Keratinocyte (primary cell): Measurements from ENCODE around the gene VWA5A. TPM values are rescaled to one million over a fixed set of nuclear protein-coding genes. Genes with fewer than 3 reads are reported as not detected.

Experiments
- DNase-seq: peaks from one replicate; pipeline ENCODE4 v3.0.0-alpha.2; 2011; ENCODE audit warnings: low read depth, missing footprints, low spot score
- FAIRE-seq: peaks from 2 replicates; lab custom pipeline; 2011; peaks lifted over from hg19 to GRCh38; lab: Jason Lieb, UNC
- H2AFZ ChIP-seq: 2 replicates; pipeline ENCODE4 v1.6.0; 2012; ENCODE audit warnings: low read length, control low read depth, inconsistent platforms; ENCODE audit not compliant: control insufficient read depth
- H3K27ac ChIP-seq: 2 replicates; pipeline ENCODE4 v1.5.1; 2011; ENCODE audit warnings: low read length; ENCODE audit not compliant: control insufficient read depth, insufficient read depth
- H3K27me3 ChIP-seq: 3 replicates; pipeline ENCODE4 v1.6.0; 2011; ENCODE audit warnings: low read length; ENCODE audit not compliant: control insufficient read depth, insufficient read depth; ENCODE audit errors: extremely low read depth
- H3K36me3 ChIP-seq, 2 experiments: 2 replicates in 1 of 2; 3 replicates in 1 of 2; pipeline ENCODE4 v1.5.1; 2011; ENCODE audit warnings: low read length in 2 of 2, mild to moderate bottlenecking in 1 of 2; ENCODE audit not compliant: control insufficient read depth in 2 of 2, insufficient read depth in 2 of 2; ENCODE audit errors: extremely low read depth in 1 of 2
- H3K4me1 ChIP-seq: 3 replicates; pipeline ENCODE4 v1.5.1; 2011; ENCODE audit warnings: low read length; ENCODE audit not compliant: control insufficient read depth, insufficient read depth; ENCODE audit errors: extremely low read depth
- H3K4me2 ChIP-seq: 3 replicates; pipeline ENCODE4 v1.6.0; 2011; ENCODE audit warnings: low read depth, low read length; ENCODE audit not compliant: control insufficient read depth, insufficient read depth; ENCODE audit errors: extremely low read depth
- H3K4me3 ChIP-seq, 3 experiments: fragments of 200-600 bp in 1 of 3; sonication (generic) in 1 of 3; 2 replicates in 2 of 3; 3 replicates in 1 of 3; pipeline ENCODE4 v1.5.1; 2011 to 2016; ENCODE audit warnings: low read length in 3 of 3, mild to moderate bottlenecking in 3 of 3, control low read depth in 2 of 3, inconsistent platforms in 1 of 3, low read depth in 1 of 3, mixed read lengths in 1 of 3, mixed run types in 1 of 3, moderate library complexity in 1 of 3; ENCODE audit not compliant: control insufficient read depth in 2 of 3, insufficient read depth in 2 of 3; ENCODE audit errors: extremely low read depth in 1 of 3
- H3K79me2 ChIP-seq: 2 replicates; pipeline ENCODE4 v1.6.0; 2012; ENCODE audit warnings: low read length; ENCODE audit not compliant: control insufficient read depth, insufficient read depth
- H3K9ac ChIP-seq: 3 replicates; pipeline ENCODE4 v1.6.0; 2011; ENCODE audit warnings: low read length; ENCODE audit not compliant: control insufficient read depth, insufficient read depth; ENCODE audit errors: extremely low read depth
- H3K9me1 ChIP-seq: 3 replicates; pipeline ENCODE4 v1.6.0; 2011; ENCODE audit warnings: low read length; ENCODE audit not compliant: control insufficient read depth, insufficient read depth; ENCODE audit errors: extremely low read depth
- H3K9me3 ChIP-seq: 2 replicates; pipeline ENCODE4 v1.5.1; 2012; ENCODE audit warnings: low read depth, low read length; ENCODE audit not compliant: control insufficient read depth
- H4K20me1 ChIP-seq: 3 replicates; pipeline ENCODE4 v1.6.0; 2011; ENCODE audit warnings: low read length; ENCODE audit not compliant: control insufficient read depth, insufficient read depth; ENCODE audit errors: extremely low read depth
- EZH2 ChIP-seq: IDR thresholded peaks from one replicate; pipeline ENCODE4 v1.6.1; 2012; ENCODE audit warnings: inconsistent platforms, mild to moderate bottlenecking, low read length, moderate library complexity
- dilution Hi-C: fragments of 300-500 bp; cut with MboI; formaldehyde crosslinking; loops from one replicate; pipeline ENCODE4 v1.7.0; 2020; ENCODE audit warnings: low sequenced_read_pairs; ENCODE audit not compliant: extremely low pct_ligation_motif_present
- polyA plus RNA-seq, 5 experiments: library from polyadenylated mRNA; depleted of rRNA in 3 of 5; stranded (reverse) in 3 of 5; stranded (forward) in 1 of 5; unstranded in 1 of 5; fragments of >200 nt; gene quantifications; 1 replicate in 1 of 5; 2 replicates in 3 of 5; 3 replicates in 1 of 5; pipeline versions ENCODE4 v1.2.1 to v1.2.3, GENCODE V29; 2011 to 2012; ENCODE audit warnings: missing spikeins in 2 of 5, low read depth in 1 of 5, low replicate concordance in 1 of 5
- TF ChIP-seq, protein P1 (sequence below), 3 experiments: IDR thresholded peaks in 1 of 3; conservative IDR thresholded peaks in 1 of 3; optimal IDR thresholded peaks in 1 of 3; 2 replicates in 2 of 3; 3 replicates in 1 of 3; pipeline versions ENCODE3 to v1.5.1; 2011; ENCODE audit warnings: low read length in 3 of 3, mild to moderate bottlenecking in 3 of 3, moderate library complexity in 2 of 3, control low read depth in 1 of 3, inconsistent platforms in 1 of 3; ENCODE audit not compliant: insufficient read depth in 2 of 3; ENCODE audit errors: extremely low read depth in 1 of 3

VWA5A gene
- polyA plus RNA-seq, 1 donor (not counting 4 experiments of a cell fraction or from before 2014, with no cell fraction given): 36.4 TPM

DNA sequence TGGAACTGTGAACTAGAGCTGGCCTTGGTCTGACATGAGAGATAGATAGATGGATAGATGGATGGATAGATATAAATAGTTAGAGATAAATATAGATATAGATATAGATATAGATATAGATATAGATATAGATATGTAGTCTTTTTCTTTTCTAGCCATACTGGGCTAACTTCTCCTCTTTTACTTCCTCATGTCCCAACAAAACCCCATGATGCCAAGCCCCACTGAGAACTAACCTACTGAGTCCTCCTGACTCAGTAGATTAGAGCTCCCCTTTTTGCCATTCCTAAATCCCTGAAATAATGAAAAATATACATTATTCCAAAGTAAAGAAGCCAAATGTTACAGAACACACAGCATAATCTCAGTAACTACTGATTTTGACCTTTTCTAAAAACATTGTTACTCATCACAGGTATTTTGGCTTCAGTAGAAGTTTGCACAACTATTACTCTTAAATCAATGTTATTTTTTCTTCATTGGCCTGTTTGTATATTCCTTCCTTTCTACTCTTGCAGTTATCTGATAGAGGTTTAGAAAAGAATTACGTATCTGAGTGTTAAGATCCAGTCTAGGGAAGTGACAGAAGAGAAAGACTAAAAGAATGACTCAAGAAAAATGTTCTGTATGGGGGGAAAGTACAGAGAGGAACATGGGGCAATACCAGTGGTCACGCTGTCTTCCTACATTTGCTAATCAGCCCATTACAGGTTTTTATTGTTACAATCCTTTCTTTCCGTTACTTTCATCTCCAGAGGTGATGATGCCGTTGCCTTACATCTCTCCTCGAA lies 61.9 kb downstream of the VWA5A start:
- dilution Hi-C loops: no loop called here
- Histone ChIP-seq H3K9ac (no peak overlapping the region), H3K27me3 (no peaks in the 10 kb centered on the region), H3K4me1 (no peaks in the 10 kb centered on the region), H3K4me3 (no peak overlapping the region), H3K4me2 (no peak overlapping the region), H2AFZ (no peak overlapping the region), H3K79me2 (no peaks in the 10 kb centered on the region), H3K36me3 (no peaks in the 10 kb centered on the region), H3K27ac (no peak overlapping the region), H4K20me1 (no peaks in the 10 kb centered on the region), H3K9me3 (no peaks in the 10 kb centered on the region), H3K9me1 (no peaks in the 10 kb centered on the region)
- FAIRE-seq (no peak), DNase-seq (no peak)
- TF ChIP-seq, protein P1, sequence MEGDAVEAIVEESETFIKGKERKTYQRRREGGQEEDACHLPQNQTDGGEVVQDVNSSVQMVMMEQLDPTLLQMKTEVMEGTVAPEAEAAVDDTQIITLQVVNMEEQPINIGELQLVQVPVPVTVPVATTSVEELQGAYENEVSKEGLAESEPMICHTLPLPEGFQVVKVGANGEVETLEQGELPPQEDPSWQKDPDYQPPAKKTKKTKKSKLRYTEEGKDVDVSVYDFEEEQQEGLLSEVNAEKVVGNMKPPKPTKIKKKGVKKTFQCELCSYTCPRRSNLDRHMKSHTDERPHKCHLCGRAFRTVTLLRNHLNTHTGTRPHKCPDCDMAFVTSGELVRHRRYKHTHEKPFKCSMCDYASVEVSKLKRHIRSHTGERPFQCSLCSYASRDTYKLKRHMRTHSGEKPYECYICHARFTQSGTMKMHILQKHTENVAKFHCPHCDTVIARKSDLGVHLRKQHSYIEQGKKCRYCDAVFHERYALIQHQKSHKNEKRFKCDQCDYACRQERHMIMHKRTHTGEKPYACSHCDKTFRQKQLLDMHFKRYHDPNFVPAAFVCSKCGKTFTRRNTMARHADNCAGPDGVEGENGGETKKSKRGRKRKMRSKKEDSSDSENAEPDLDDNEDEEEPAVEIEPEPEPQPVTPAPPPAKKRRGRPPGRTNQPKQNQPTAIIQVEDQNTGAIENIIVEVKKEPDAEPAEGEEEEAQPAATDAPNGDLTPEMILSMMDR (optimal IDR thresholded peaks at IDR 0.05 in 1 of 3, IDR thresholded peaks at IDR 0.05 in 1 of 3, conservative IDR thresholded peaks at IDR 0.05 in 1 of 3; ENCODE audit: extremely low read depth in 1 of 3, insufficient read depth in 2 of 3, low read length in 3 of 3): no peak
- no peak for TF ChIP-seq EZH2

DNA sequence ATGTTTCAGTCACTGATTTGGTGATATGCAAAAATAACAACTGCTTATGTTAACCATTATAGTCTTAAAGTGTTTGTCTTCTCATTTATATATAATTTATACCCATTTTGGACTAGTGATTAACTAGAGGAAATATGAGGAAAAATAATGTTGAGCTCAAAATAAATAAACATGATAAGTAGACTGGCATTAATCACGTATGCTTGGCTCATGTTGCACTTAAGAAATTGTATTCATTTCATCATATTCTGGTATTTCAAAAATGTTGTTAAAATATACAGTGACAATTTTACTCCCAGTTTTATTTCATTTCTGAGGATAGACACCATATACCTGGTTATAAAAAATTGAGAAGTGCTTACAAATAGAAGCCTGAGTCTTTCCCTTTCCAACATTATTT lies 64.1 kb downstream of the VWA5A start:
- TF ChIP-seq, protein P1 (optimal IDR thresholded peaks at IDR 0.05 in 1 of 3, IDR thresholded peaks at IDR 0.05 in 1 of 3, conservative IDR thresholded peaks at IDR 0.05 in 1 of 3; ENCODE audit: extremely low read depth in 1 of 3, insufficient read depth in 2 of 3, low read length in 3 of 3): no peak
- TF ChIP-seq EZH2: no peak
- Histone ChIP-seq H3K9me3 (no peaks in the 10 kb centered on the region), H3K79me2 (no peaks in the 10 kb centered on the region), H3K27me3 (no peaks in the 10 kb centered on the region), H3K4me2 (no peak overlapping the region), H2AFZ (no peak overlapping the region), H3K9ac (no peak overlapping the region), H3K36me3 (no peaks in the 10 kb centered on the region), H3K27ac (no peak overlapping the region), H3K4me3 (no peak overlapping the region), H3K9me1 (no peaks in the 10 kb centered on the region), H4K20me1 (no peaks in the 10 kb centered on the region), H3K4me1 (no peaks in the 10 kb centered on the region)
- dilution Hi-C loops: no loop called here
- FAIRE-seq (no peak), DNase-seq (no peak)
